LNCAP (cell line): ENCODE data around the gene CCL16.

Source experiments
- TF ChIP-seq, protein P1 (sequence below): fragments of 450-650 bp; IDR thresholded peaks from 2 replicates; pipeline ENCODE4 v1.5.1; 2017; ENCODE audit warnings: mild to moderate bottlenecking

CCL16 gene

DNA sequence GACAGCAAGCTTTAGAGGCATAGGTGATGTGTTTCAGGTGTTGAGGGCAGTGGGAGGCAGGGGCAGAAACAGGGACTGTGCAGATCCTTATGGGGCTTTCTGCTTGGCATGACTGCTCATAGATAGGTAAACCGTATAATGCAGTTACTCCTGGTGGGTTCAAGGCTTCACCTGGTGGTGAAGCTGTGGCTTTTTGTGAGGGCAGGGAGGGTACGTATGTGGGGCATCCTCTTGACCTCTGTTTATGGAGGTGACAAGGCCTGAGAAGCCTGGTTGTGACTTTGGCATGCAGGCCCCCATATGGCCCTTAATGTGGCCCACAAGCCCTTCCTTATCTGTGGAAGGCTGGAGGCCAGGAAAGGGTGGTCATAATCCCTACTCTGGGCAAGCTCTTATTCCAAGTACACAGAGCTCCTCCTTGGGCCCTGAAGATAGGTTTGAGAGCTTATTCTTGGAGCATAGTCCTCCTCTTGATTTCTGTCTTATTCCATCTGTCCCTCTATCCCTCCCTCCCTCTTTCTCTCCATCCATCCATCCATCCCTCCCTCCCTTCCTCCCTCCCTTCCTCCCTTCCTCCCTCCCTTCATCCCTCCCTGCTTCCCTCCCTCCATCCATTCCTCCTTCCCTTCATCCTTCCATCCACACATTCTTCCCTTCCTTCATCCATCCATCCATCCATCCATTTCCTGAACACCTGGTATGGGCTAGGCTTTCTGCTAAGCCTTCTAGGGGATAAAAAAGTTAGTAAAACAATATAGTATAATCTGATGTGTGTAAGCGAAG lies 1.3 kb upstream of the CCL16 start:
- TF ChIP-seq, protein P1, sequence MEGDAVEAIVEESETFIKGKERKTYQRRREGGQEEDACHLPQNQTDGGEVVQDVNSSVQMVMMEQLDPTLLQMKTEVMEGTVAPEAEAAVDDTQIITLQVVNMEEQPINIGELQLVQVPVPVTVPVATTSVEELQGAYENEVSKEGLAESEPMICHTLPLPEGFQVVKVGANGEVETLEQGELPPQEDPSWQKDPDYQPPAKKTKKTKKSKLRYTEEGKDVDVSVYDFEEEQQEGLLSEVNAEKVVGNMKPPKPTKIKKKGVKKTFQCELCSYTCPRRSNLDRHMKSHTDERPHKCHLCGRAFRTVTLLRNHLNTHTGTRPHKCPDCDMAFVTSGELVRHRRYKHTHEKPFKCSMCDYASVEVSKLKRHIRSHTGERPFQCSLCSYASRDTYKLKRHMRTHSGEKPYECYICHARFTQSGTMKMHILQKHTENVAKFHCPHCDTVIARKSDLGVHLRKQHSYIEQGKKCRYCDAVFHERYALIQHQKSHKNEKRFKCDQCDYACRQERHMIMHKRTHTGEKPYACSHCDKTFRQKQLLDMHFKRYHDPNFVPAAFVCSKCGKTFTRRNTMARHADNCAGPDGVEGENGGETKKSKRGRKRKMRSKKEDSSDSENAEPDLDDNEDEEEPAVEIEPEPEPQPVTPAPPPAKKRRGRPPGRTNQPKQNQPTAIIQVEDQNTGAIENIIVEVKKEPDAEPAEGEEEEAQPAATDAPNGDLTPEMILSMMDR: no peak

DNA sequence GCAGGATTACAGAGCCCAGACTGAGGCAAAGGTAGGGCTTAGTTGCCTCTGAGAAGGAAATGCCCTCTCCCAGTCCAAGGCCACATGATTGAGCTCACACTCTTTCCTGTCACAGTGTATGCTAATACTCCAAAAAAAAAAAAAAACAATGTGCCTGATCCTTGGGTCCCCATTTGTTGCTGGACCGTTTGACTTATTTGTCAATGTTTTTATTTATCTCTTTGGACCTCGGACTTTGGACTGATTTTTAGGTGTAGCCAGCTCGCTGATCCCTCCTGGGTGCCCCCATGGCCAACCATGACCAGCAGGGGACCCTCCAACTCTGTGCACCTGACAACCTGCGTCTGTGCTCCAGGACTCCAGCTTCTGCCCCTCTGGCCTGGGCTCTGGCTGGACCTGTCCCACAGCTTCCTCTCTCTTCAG lies 622 bp upstream of the CCL16 start:
- TF ChIP-seq, protein P1: no peak; the same call in 1 of the 2 replicates

DNA sequence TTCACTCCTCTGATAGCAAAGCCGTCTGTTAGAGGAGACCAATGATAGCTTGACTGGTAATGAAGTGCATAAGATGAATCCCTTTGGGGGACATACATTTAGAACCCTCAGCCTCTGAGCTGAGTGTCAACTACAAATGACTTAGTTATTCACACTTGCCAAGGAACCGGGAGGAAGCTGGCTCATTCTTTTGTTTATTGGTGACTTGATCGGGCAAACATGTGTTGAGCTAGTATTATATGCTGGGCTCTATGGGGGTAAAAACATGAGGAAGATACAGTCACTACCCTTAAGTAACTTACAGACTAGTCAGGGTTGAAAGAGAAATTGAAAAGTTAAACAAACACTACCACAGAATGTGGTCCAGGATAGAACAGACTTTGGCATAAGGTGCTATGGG lies 3.0 kb downstream of the CCL16 start:
- TF ChIP-seq, protein P1: no peak

DNA sequence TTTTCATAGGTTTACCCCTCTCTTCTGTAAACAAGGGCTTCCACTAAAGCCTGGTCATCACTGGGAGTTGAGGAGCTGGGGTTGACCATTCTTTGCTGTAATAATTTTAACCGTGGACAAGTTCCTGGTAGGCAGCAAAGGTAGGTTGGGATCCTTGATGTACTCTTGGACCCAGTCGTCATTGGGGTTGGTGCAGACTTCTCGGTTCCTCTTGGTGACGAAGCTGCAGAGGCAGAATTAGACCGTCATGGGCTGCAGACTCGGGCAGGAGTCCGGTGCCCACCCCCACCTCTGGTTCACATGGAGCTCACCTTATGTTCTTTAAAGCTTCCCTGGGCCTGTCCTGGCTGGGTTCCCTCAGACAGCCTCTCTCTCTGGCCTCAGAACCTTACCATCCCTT lies 3.8 kb downstream of the CCL16 start:
- TF ChIP-seq, protein P1: no peak

DNA sequence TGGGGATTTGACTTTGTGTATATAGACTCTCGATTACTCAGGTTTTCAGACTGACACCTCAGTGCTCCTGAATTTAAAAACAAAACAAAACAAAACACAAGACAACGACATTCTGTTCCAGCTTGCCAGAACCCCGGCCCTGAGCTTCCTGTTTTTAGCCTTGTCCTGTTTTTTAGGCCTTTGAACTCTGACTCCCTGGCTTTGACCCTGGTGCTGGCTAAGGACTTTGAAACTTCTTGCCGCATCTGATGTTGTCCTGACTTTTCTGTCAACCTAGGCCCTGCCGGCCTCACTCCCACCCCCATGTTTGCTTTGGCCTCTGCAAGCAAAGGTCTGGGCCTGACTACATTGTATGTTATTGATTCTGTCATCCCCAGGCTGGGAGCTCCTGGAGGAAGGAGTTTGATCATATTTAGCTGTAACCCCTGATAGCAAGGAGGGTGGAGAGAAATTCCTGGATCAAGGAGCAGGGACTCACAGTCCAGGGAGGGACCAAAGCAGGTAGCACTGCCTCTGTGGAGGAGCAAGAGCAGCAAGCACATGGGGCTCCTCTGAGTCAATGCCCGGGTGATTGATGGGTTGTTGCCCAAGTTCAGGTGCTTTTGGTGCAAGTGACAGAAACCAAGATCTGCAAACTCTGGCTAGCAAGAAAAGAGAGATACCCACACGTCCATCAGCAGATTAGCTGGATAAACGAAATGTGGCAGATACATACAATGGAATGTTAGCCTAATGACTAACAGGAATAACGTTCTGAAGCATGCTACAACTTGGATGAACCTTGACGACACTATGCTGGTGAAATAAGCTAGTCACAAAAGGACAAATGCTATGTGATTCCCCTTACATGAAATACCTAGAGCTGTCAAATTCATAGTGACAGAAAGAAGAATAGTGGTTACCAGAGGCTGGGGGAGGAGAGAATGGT lies 7.7 kb downstream of the CCL16 start:
- TF ChIP-seq, protein P1: no peak

DNA sequence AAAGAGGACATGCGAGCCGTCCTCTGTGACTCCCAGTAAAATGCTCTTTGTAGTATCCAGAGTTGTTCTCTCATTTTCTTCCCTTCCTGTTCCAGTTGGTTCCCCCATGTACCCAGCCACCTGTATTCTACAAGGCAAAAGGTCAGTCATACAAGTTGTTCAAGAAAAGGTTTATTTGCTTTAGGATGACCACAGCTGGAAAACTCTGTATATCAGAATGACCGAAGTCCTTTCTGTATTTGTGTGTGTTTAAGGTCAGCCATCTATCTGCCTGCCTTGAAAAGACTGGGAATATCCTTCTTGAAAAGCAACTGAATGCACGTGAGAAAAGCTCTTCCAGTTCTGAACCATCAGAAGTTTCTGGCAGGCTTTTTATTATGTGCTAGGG lies 8.4 kb downstream of the CCL16 start:
- TF ChIP-seq, protein P1: no peak

DNA sequence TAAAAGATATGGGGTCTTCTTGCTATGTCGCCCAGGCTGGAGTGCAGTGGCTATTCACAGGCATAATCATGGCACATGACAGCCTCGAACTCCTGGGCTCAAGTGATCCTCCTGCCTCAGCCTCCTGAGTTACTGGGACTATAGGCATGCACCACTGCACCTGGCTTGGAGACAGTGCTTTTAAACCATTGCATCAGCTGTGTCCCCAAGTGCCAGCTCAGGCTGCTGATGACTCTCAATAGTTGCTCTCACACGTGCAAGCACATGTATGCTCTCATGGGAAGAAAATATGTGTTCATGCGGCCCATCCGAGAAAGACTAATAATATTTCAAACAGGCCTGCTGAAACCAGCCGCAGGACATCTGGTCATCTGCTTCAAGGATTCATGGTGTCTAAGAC lies 8.8 kb downstream of the CCL16 start:
- TF ChIP-seq, protein P1: no peak
